CD4-positive, alpha-beta T cell treated with Interleukin-12 subunit alpha and Interleukin-12 subunit beta, for 1 hour (primary cell): ENCODE measurements around the gene PIAS1.
"Not testable (repeated sequence)": the region's sequence is repeated elsewhere in the genome, so short reads cannot be mapped to it uniquely, and the experiment has no call there.

Experiments
- DNase-seq: peaks from one replicate; pipeline ENCODE4 v3.0.0-alpha.2; 2020

PIAS1 gene

DNA sequence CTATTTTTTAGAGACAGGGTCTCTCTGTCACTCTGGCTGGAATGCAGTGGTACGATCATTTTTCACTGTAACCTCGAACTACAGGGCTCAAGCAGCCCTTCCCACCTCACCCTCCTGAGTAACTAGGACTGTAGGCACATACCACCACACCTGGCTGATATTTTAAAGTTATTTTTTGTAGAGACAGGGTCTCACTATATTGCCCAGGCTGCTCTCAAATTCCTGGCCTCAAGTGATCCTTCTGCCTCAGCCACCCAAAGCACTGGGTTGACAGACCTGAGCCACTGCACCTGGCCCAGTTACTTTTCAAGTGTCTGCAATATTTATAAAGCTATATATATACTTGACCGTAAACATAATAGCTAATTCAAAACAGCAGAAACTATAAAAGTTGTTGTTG, 75.0 kb downstream of the PIAS1 start:
- no peak for DNase-seq

DNA sequence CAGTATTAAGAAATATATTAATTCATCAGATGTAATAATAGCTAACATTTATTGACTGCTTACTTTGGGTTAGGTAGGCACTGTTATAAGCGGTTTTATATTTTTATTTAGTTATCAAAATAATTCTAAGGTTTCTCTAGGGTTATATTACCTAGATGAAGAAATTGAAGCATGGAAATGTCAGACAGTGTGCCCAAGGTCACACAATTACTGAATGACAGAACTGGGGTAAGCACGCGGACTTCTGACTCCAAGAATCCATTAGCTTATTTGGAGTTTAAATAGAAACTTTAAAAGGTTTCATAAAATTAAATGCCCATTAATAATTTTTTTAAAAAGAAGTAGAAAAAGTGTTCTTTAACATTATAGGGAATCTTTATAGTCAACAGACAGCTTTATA, 76.7 kb downstream of the PIAS1 start:
- DNase-seq: no peak

DNA sequence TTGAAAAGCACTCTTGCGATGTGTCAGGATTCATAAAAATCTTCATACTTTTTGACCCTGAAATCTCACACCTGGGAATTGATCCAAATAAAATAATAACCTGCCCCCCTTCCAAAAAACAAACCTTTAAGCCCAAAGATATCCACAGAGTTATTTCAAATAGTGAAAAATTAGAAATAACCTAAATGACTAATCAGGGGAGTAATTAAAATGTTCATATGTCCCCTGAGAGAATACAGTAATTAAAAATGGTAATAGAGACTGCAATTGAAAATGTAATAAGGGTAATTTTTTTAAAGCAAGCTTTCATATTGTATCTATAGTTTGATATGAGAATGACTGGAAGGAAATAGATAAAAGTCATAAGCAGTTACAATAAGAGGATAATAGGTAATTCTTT, 83.0 kb downstream of the PIAS1 start:
- DNase-seq: no peak

DNA sequence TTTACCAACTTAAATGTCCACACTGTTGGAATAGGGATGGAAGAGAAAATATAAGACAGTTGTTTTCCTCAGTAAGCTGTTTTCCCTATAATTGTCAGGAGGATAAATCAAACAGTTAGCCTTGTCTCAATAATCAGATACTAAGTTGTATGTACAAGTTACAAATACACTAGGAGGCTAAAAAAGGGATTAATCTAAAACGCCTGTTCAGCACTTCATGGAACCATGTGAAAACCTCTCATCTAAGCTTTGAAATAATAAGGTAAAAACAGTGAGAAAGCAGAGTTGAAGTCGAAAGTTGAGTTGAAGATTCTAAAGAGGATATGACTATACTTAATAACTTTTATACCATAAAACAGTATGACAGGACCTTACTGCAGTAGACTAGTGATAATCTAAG, 89.0 kb downstream of the PIAS1 start:
- DNase-seq: no peak

DNA sequence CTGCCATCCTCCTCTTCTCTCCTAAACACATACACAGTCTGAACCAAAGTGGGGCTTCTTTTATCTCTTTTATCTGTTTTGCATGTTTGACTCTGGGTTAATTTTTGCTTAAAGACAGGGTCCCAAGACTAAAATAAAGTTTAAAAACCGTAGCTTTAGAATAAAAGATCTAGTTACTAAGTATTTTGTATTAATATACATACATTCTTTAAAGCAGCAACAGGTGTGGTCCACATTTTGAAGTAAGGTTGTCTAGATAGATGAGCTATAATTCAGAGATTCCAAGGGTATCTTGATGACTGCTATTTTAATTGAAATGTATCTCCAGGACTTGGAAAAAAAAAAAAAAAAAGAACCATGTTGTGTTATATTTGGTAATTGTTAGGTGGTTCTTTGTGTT, 89.7 kb downstream of the PIAS1 start:
- DNase-seq: no peak

DNA sequence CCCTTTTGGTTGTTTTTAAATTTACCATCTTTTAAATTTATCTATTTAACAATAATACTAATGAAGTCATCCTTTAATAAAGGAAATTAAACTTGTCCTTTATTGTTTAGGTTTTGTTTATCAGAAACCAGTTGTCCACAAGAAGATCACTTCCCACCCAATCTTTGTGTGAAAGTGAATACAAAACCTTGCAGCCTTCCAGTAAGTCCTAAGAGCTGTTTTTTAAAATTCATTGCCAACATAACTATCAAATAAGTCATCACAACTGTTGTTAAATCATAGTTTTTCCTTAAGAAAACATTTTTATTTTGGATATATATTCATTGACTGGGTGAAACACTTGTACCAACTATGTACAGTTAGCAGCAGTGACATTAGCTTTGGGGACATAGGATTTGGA, 91.6 kb downstream of the PIAS1 start:
- no peak for DNase-seq

DNA sequence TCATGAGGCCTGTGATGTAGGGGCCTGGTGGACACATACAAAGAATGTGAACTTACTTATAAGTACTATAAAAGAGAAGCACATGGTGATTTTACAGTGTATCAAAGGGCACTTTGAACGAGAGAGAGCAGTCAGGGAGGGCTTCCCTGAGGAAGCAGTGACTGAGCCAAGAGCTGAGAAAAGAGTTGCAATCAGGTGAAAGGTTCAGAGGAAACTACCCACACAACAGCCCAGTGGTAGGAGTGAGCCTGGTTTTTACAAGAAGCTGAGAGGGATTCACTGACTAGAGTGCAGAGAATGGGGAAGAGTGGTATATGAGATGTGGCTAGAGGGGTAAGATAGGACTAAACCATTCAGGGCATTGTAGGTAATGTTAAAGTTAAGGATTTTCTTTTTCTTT, 93.9 kb downstream of the PIAS1 start:
- no peak for DNase-seq

DNA sequence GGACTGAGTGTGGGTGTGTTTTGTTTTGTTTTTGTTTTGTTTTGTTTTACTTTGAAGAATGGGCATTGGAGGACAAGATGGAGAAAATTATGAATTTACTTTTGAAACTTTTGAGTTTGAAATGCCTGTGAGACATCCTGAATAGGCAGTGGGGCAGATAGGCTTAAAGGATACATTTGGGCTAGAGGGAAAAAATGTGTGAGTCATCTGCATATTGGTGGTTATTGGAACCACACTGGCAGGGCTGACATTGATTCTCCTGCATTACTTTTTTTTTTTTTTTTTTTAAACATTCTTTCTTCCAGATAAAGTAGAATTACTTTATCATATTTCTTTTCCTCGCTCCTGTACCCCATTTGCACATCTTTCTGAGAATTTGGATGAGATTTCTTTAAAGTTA, 94.9 kb downstream of the PIAS1 start:
- DNase-seq: no peak

DNA sequence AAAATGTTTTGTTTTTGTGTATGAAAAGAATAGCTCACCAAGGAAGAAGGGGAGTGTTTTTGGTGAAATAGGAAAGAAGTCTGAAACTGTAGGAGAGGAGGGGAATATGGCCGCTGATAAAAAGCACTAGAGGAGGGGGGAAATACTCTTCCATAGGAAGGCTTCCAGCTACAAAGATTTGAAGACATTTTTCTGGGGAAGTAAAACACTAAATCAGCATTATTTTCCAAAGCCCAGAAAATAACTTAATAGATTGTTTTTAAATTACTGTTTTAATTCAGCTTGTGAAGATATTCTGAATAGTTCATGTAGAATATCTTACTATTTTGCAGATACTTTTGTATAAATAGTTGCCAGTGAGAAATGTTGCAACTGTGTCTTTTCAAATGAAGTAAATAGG, 96.1 kb downstream of the PIAS1 start:
- DNase-seq: no peak

DNA sequence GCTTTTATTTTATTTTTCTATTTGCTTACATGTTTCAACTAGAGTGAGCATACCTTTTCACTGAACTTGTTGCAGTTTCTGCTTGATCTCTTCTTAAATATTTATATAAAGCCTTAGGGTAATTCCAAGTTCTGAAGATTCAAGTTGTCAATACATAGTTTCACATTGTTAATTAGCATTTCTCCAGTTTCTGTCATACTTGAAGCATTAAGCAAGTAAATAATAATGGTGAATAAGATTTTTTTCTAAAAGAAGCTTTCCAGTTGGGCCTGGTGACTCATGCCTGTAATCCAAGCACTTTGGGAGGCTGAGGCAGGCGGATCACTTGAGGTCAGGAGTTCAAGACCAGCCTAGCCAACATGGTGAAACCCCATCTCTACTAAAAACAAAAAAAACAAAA, 97.2 kb downstream of the PIAS1 start:
- no peak for DNase-seq

DNA sequence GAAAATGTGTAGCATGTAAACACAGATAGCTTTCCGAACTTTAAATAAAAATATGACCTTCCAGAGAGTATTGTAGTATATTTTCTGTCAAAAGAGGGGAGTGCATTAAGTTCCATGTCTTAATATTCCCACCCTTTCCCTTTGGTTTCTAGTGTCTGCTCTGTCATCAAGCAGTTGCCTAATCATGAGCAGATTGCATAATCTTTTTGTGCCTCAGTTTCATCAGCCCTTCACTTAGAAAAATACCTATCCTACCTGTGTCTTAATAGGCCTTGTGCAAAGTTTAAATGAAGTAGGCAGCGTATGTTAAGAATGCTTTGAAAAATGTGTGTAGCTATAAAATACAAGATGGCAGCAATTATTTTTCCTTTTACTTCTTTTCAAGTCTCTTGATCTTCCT, 98.2 kb downstream of the PIAS1 start:
- DNase-seq: no peak

DNA sequence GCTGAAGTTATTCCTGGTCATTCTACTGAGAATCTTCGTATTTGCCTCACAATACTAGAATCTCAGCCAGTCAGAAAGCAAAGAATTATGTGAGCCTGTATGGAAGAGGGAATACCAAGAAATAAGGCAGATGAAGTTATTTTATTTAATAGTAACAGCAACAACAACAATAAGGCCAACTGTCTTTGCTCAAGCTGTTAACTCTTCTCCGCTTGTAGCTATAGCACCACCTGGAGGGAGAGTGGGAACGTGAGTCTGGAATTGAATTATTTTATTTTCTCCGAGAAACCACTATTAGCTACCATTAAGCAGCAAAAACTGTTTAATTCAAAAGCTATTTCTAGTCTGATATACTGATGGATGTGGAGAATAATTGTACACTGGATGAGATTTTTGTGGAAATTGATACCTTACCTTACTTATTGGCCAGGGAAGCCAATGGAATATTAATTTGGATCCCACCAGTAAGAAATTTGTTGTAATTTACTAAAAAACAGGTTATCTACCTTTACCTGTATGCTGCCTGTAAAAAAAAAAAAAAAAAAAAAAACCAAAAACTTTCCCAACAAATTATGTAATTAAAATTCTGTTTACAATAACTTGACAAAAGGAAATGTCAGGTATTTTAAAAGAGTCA, 100.9 kb downstream of the PIAS1 start:
- DNase-seq: peak; percentile 28

DNA sequence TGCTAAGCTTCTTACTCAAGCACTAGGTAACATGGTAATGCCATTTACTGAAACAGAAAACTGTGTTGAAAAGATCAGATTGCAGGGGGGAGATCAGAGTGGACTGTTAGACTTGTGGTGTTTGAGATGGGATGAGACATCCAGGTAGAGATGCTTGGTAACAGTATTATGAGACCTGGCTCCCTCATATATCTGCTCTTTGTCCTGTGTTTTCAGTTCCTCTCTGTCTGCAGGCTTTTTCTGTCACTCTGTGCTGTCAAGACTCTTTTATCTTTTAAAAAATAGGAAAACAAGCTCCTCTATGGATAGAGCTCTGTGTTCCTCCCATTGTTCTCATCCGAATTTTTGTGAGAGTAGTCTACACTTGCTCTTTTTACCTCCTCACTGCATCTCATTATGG, 103.0 kb downstream of the PIAS1 start:
- DNase-seq: no peak

DNA sequence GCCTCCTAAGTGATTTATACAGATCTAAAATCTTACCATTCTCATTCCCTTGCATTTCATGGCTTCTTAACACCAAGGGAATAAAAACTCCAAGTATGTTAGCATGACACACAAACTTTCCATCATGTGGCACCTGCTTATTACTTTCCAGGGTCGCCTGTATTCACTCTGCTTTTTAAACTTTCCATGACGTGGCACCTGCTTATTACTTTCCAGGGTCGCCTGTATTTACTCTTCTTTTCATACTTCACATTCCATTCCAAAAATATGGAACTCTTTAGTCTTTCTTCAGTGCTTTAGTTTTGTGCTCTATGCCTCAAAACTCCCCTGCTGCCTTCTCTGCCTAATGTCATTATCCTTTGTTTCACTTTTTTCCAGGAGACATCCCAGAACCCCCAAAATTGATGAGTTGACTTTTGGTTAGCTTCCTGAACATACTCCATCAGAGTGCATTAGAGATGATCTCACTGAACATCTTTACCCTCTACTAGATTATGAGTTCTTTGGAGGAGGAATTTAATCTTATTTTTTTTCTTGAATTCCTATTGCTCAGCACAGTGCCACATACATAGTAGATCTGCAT, 104.0 kb downstream of the PIAS1 start:
- no peak for DNase-seq

DNA sequence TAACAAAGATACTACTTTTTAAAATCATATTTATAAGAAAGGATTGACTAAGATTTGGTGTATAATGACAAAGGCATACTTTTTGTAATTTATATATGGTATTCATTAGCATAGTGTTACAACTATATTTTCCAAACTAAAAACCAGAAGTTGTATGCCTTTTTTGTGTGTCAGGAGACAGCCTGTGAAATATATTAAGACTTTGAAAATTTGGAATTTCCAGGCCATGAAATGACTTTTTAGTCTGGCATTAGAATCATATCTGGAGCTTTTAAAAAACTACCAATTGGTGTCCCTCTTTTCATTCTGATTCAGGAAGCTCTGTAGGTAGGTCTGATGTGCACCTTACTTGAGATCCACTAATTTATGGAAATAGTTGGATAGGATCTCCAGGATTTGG, 109.1 kb downstream of the PIAS1 start:
- no peak for DNase-seq

DNA sequence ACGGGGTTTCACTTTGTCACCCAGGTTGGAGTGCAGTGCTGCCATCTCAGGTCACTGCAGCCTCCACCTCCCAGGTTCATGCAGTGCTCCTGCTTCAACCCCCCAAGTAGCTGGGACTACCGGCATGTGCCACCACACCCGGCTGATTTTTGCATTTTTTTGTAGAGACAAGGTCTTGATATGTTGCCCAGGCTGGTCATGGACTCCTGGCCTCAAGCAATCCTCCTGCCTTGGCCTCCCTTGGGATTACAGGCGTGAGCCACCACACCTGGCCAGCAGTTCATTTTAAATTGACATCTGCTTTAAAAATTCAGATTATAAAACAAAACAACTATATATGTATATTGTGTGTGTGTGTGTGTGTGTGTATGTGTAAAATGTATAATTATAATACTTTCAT, 112.7 kb downstream of the PIAS1 start:
- DNase-seq: no peak

DNA sequence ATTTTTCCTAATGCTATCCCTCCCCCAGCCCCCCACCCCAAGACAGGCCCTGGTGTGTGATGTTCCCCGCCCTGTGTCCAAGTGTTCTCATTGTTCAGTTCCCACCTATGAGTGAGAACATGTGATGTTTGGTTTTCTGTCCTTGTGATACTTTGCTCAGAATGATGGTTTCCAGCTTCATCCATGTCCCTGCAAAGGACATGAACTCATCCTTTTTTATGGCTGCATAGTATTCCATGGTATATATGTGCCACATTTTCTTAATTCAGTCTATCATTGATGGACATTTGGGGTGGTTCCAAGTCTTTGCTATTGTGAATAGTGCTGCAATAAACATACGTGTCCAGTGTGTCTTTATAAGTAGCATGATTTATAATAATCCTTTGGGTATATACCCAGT, 117.9 kb downstream of the PIAS1 start:
- not testable (repeated sequence) for DNase-seq

DNA sequence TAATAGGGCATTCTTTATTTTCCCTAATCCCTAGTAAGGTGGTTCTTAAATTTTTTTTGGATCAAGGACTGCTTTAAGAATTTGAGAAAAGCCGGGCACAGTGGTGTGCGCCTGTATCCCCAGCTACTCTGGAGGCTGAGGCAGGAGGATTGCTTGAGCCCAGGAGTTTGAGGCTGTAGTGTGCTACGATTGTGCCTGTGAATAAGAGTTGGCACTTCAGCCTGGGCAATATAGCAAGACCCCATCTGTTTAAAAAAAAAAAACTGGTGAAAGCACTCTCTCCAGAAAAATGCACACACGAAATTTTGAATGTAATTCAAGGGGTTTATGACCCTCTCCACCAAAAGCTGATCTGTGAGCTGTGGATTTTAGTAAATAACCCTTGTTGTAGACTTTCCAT, 119.0 kb downstream of the PIAS1 start:
- DNase-seq: no peak

DNA sequence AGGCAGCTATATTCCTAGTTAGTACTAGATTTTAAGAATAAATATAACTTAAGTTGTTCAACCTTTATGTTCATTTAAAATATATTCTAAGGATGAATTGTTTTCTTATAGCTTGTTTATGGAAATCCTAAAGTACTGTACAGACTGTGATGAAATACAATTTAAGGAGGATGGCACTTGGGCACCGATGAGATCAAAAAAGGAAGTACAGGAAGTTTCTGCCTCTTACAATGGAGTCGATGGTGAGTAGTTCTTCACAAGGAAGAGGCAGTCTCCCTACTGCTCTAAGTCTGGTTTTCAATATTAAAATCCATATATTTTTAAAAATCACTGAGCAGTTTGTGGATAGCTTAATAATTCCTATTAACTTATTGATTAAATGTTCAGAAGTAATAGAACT, 121.4 kb downstream of the PIAS1 start:
- DNase-seq: no peak

DNA sequence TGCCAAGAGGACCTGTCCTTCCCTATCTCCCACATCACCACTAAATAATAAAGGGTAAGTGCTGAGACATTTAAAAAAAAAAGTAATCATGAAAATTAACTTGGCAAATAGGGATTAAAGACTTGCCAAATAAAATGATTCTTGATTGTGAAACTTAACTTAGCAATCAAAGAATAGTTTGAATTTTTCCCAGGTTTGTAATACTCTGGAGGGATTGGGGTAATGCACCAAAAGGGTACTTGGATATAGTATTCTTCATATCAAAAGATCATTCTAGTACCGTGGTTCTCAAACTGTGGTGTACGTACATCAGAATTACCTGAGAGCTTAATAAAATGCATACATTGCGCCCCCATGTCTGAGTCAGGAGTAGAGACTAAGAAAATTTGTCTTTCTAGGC, 122.5 kb downstream of the PIAS1 start:
- no peak for DNase-seq

DNA sequence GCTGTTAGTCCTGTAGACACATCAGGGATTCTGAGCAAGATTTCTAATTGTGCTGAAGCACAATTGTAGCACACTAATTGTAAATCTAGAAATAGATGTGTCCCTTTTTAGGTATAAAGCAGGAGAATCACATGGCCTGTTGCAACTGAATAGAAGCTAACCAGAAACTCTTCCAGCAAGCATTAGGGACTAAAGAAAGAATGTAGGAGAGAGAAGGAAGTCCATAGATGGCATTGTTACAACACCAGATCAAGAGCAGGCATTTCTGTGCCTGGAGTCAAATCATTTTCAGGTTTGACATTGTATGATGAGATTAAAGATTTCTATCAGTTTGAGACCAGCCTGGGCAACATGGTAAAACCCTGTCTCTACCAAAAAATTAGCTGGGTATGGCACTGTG, 123.6 kb downstream of the PIAS1 start:
- DNase-seq: no peak

DNA sequence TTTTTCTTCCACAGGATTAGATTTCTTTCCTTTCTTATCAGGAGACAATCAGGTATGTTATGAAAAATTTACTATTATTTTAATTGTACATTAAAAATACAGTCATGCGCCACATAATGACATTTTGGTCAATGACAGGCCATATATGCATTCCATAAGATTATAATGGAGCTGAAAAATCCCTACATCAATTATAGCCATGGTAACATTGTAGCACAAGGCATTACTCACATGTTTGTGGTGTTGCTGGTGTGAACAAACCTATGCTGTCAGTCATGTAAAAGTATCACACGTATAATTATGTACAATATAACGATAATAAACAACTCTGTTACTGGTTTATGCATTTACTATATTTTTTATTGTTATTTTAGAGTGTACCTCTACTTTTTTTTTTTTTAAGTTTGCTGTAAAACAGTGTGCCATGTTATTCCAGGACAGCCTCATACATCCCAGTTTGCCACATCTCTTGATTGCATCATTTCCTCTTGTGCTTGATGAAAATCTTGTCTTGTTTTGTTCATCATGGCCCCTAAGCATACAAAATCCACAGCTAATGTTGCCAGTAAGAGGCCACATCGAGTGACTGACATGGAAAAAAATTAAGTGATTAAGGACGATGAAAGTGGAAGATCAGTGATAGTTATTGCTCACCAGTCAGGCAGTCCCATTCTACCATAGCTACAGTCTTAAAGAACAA, 129.7 kb downstream of the PIAS1 start:
- no peak for DNase-seq

DNA sequence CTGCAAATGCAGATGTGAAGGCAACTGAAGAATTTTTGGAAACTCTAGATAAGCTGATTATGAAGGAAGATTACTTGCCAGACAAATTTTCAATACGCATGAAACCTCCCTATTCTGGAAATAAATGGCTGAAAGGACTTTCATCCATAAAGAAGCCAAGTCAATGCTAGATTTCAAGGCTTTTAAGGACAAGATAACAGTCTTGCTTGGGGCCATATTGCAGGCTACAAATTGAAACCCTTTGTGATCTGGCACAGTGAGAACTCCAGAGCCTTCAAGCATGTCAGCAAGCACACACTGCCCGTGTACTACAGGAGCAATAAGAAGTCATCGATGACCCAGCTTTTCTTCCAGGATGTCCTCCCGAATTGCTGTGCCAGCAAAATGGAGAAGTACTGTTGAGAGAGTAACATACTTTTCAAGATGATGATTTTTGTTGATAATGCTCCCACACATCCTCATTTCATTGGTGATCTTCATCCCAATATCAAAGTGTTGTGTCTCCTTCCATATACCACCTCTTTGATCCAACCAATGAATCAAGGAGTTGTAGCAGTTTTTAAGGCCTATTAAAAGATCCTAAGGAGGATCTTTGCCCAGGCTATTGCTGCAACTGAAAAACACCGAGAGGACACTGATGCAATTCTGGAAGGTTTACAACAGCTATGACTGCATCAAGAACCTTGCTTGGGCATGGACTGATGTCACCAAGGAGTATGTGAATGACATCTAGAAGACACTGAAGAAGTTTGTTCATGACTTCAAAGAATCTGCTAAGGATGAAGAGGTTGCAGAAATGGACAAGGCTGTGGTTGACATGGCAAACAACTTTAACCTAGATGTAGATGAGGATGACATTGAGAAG, 130.7 kb downstream of the PIAS1 start:
- DNase-seq: no peak
